HG03097 (cell line): Measurements from ENCODE around the gene APBA2.

Source experiments
- ATAC-seq: cut with Tn5 transposase; IDR thresholded peaks from one replicate; pipeline ENCODE4 v1.9.1; 2021; ENCODE audit not compliant: unreplicated experiment, low FRiP score

APBA2 gene

DNA sequence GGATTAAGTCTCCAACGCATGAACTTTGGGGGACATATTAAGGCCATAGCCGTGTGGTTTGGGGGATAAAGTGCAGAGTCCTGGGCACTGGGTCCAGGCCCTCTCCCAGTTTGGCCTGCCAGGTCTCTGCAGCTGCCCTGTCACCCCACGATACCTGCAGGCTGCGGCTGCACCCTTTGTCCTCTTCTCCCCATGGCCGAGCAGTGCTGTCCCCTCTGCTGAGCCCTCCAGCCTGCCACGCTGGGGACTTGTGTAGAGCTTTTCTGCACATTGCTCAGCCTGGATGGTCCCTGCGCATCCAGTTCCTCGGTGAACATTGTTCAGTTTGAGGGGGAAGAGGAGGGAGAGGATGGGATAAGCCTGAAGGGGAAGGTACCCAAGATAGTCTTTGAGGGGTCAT, 167.2 kb downstream of the APBA2 start:
- ATAC-seq, result no peak

DNA sequence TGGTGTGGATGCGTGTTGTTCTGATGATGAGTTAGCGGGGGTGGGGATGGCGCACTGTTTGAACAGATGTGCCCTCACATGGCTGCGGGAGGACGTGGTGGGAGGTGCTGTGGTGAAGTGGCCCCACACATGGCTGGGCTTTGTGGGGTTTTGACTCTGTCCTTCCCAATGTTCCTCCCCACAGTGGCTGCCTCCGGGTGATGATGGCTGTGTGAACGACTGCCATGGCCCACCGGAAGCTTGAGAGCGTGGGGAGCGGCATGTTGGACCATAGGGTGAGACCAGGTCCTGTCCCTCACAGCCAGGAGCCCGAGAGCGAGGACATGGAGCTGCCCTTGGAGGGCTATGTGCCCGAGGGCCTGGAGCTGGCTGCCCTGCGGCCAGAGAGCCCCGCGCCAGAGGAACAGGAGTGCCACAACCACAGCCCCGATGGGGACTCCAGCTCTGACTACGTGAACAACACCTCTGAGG, 167.9 kb downstream of the APBA2 start:
- ATAC-seq, result no peak

DNA sequence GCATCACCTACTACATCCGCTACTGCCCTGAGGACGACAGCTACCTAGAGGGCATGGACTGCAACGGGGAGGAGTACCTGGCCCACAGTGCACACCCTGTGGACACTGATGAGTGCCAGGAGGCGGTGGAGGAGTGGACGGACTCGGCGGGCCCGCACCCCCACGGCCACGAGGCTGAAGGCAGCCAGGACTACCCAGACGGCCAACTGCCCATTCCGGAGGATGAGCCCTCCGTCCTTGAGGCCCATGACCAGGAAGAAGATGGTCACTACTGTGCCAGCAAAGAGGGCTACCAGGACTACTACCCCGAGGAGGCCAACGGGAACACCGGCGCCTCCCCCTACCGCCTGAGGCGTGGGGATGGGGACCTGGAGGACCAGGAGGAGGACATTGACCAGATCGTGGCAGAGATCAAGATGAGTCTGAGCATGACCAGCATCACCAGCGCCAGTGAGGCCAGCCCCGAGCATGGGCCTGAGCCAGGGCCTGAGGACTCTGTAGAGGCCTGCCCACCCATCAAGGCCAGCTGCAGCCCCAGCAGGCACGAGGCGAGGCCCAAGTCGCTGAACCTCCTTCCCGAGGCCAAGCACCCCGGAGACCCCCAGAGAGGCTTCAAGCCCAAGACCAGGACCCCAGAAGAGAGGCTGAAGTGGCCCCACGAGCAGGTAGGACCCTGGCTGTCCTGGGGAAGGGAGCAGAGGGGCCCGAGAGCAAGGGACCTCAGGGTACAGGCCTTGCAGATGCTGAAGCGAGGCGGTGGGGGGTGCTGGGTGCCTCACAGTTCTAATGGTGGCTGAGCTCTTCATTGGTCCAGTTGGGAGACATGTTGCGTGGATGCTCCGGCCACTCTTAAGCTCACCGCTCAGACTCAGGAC, 168.6 kb downstream of the APBA2 start:
- no peak for ATAC-seq

DNA sequence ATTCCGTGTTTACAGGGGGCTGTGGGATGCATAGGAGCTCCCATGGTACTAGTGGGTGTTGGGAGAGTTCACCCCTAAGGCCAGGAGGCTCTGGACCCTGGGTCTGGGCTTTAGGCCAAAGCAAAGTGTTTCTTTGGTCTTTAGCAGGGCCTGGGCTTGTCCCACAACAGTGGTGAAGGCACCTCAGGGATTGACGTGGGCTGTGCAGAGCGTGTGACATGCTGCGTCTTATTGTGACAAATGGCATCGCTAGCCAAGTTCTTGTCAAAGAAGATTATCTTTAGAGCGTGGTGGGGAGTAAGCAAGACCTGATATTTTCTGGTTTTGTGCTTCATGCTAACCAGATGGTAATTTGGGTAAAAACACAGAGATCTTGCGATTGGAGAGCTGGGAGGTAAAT, 170.1 kb downstream of the APBA2 start:
- ATAC-seq, result no peak

DNA sequence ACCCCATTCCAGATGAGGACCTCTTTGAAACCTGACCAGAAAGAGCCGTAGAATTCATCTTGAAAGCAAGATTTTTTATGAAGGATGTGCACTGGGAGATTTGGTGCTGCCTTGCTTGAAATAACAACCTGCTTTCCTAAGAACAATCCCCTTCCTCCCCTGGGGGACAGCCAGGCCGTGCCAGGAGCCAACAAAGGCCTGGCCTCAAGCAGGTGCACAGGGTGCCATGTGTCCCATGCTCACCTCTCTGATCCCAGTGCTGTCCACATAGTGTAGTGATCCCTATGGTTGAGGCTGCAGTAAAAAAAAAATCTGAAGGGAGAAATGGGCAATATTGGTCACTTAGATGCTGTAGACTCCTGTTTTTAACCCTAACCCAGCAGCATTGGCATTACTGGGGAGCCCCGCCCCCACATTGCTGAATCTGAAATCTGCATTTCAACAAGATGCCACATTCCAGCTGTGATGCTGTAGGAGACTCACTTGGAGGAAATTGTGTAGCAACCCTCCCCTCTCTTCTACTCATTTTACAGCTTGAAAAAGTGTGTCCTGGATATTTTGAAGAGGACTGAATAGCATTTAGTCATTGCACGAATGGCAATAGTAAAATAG, 171.2 kb downstream of the APBA2 start:
- no peak for ATAC-seq

DNA sequence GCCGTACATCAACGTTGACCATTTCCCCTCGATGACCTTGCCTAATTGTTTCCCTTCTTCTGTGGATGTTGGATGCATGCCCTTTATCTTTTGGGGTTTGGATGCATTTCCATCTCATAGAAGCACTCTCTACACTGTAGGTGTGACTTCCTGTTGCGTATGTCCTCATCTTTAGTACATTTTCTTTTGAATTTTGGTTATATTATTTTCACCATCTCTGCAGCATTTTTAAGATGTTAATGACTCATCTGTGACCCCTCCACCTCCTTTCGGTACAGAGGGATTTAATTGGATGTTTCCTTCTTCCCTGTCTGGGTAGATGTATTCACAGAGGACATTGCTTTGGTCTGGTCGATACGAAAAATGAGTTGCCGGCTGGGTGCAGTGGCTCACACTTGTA, 172.1 kb downstream of the APBA2 start:
- no peak for ATAC-seq

DNA sequence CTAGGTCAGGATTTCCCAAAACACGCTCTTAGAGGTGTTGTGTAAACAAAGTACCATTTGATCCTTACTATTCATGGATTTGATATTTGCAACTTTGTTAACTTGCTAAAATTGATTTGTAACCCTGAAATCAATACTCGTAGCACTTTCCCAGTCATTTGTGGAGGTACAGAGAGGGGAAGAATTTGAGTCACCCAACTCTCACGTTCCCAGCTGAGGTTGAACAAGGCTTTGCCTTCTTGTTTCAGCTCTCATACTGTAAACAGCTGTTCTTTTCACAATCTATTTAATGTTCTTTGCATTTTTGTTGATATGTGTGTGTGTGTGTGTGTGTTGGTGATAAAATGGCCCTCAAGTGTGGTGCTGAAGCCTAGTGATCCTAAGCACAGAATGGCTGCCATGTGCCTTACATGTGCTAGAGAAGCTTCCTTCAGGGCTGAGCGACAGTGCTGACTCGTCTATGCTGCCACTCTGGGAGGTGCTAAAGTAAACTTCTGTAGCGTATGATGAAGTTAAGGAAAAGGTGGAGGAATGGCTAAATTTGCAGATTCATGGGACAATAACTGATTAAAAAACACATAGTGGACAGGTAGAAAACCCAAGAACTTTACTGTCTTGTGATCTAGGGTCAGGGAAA, 173.2 kb downstream of the APBA2 start:
- no peak for ATAC-seq

DNA sequence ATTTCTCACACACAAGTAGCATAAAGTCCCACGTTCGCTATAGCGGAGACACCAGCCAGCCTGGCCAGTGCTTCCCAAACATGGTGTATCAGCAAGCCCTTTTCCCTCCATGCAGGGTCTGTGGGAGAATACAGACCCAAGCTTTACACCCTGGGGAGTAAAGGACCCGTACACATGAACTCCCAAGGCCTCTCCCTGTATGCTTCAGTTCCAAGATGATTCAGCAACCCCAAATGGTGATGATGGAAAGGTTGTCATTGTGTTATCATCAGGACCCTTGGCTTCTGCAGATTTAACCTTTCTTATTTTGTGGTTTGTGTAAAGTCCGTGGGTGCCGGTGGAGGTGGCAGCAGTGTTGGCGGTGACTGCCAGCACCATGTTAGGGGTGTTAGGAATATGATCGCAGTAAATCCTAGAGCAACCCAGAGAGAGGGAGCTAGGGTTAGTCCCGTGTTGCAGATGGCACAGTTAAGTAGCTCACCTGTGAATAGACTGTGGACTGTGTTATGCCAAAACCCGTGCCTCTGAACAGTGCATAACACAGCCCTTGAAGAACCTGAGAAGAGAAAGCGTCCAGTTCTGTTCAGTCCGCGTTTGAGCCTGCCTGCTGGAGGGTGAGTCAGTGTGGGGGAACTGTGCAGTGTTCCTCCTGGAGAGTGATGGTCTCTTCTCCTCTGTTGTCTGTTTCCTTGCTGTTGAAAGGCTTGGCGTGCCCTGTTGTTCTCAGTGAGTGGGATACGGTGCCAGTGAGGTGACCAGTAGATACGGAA, 174.3 kb downstream of the APBA2 start:
- no peak for ATAC-seq

DNA sequence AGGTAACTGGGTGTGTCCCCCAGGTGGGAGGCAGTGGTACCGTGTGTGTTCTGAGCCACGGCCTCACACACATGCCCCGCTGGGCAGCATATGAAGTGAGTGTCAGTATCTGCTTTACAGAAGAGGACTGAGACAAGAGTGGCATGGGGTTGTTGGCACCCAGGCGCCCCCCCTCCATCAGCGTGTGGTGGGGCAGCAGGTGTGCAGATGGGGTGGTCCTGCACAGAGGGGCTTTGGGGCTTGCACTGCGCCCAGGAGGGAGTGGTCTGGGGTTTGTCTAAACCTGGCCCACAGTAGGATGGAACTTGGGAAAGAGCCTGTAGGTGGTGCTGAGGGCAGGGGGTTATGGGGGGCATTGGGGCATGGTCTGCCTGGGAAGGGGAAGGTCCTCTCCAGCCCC, 176.0 kb downstream of the APBA2 start:
- no peak for ATAC-seq

DNA sequence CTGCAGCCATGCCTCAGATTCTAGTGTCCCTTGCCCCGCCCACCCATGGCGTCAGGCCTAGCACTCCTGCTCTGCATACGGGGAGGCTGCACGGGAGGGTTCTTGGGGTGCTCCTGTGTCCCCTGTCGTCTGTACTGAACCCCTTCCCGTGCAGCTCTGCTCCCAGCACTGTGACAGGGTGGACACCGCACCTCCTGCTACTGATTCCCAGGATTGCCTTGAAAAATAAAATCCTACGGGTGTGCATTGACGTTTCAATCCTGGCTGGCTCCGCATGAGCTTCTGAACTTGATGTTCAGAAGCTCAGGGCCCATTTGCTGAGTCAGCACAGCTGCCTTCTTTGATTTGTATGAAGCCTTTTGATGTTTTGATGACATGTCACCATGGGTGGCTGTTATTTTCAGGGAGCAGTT, 176.4 kb downstream of the APBA2 start:
- no peak for ATAC-seq

DNA sequence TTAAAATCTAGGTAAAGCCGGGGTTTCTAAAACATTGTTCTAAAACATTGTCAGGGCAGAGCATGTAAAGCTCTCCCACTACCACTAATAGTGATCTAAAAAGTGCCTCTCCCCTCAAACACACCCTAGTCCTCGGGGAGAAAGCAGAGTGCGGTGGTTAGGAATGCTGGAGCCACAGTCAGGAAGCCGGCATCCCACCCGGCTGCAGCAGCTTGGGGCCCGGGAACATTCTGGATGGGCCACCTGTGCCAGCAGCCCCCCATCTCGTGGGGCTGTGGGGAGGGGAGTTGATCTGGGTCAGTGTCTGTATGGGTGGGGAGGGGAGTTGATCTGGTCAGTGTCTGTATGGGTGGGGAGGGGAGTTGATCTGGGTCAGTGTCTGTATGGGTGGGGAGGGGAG, 176.9 kb downstream of the APBA2 start:
- ATAC-seq, result no peak

DNA sequence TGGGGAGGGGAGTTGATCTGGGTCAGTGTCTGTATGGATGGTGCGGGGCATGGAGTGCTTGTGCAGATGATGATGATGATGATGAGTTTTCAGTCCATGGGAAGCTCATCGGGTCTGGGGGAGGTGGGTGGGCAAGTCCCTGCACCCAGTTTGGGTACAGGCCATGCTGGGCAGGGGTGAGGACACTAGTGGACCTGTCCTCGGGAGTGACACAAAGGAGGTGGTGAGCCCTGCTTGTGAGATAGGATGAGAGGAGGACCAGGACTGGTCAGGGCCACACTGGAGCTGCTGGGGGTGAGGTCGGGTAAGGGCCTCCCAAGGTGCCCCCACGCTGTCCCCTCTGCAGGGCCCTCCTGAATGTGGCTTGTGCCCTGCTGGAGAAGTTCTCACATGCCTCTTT, 177.9 kb downstream of the APBA2 start:
- ATAC-seq, result no peak

DNA sequence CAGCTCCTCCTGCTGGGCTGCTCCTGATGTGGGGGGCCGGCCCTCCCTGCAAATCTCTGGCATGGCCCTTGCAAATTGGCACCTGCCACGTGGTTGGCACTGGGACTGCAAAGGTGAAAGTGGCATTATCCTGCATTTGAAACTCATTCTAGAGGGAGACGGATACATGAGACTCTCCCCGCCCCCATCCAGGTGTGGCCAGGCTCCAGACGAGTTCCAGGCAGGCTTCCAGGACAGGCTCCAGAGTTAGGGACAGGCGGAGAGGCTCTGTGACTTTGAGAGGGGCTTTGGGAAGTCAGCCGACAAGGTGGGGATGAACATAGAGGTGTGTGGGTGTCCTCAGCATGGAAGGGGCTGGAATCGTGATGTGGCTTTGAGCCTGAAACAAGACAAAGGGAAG, 178.5 kb downstream of the APBA2 start:
- no peak for ATAC-seq

DNA sequence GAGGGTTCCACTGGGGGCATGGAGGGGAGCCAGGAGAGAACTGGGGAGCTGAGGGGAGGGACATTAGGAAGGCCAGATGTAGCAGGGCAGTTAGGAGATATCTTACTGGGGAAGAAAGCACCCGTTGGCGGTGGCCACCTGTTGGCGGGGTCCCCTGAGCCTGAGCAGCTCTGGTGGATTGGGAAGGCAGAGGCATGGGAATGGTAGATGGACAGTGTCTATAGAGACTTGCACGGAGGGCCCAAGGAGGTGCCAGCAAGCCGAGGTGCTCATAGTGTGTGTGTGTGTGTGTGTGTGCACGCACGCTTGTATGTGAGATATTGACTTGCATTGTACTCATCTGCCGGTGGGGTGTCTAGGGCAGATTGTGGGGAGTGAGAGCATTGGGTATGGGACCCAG, 179.0 kb downstream of the APBA2 start:
- no peak for ATAC-seq

DNA sequence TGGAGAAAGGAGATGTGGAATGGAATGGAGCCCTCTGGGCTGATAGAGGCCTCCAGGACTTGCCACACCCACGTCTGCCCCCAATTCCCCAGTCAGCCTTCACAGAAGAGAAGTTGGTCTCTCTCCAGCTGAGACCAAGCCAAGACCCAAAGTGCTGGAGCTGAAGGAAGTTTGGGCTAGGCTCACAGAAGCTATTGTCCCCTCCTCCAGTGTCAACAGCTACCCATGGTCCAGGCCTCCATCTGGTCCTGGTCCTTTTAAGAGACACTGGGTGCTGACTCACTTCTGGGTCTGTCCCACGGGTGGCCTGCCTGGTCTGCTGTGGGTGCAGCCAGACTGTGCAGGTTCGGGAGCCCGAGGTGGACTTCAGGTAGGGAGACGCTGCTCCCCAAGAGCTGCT, 179.8 kb downstream of the APBA2 start:
- no peak for ATAC-seq

DNA sequence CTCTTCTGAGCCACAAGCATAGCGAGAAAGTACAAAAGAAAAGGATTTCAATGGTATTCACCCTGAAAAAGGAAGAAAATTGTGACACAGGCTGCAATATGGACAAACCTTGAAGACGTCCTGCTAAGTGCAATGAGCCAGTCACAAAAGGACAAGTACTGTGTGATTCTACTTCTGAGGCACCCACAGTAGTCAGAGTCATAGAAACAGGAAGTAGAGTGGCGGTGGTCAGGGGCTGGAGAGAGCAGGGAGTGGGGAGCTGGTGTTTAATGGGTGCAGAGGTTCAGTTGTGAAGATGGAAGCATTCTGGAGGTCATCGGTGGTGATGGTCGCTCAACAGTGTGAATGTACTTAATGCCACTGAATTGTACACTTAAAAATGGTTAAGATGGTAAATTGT, 180.5 kb downstream of the APBA2 start:
- no peak for ATAC-seq

DNA sequence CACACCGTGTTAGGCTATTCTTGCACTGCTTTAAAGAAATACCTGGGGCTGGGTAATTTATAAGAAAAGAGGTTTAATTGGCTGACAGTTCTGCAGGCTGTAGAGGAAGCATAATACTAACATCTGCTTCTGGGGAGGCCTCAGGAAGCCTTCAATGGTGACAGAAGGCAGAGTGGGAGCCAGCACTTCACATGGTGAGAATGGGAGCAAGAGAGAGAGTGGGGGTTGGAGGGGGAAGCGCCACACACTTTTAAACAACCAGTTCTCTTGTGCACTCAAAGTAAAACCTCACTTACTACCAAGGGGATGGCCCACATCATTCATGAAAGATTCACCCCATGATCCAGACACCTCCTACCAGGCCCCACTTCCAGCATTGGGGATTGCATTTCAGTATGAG, 181.1 kb downstream of the APBA2 start:
- ATAC-seq, result no peak

DNA sequence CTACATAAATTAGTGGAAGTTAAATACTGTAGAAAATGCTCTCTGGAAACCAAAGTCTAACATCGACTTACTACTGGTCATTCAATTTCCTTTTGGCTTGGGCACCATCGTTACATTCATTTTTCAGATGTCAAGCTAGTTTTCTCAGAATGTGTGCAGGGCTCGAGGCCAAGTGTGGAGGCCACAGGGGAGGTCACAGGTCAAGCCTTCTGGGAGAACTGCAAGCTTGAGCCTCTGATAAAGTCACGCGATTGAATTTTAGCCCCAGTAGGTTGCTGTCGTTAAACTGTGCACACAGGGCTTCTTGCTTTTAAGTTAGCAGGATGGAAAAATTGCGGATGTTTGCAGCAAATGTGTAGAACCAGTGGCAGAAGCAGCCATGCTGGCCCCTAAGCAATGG, 182.2 kb downstream of the APBA2 start:
- ATAC-seq, result no peak

DNA sequence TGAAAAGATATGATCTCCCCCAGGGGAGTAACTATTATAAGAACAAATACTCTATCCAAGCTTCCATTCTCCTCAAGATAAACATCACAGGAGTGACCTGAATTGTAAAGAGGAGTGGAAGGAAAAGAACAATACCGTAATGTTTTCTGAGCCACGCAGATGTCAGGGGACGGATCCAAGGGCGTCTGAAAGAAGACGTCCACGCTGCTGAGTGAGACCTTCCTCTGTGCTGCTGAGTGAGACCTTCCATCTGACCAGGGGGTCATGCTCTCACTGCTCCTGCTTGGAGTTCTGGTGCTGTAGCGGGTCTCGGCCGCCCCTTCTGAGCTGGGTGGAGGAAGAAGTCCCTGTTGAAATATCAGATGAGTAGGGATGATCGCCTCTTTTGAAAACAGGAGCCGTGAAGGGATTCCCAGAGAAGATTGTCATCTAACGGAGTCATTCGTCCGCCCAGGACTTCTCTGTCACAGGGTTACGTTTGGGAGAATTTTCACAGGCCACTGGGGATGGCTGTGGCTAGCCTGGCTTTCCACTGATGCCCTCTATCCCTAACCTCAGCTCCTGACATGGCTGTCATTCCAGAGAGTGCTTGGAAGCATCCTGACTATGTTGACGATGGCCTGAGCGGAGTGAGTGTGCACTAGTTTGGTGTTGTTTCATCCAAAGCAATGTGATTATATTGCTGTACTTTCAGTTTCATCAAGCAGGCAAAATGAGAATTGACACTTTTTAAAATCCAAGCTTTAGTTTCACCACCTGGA, 184.9 kb downstream of the APBA2 start:
- no peak for ATAC-seq

DNA sequence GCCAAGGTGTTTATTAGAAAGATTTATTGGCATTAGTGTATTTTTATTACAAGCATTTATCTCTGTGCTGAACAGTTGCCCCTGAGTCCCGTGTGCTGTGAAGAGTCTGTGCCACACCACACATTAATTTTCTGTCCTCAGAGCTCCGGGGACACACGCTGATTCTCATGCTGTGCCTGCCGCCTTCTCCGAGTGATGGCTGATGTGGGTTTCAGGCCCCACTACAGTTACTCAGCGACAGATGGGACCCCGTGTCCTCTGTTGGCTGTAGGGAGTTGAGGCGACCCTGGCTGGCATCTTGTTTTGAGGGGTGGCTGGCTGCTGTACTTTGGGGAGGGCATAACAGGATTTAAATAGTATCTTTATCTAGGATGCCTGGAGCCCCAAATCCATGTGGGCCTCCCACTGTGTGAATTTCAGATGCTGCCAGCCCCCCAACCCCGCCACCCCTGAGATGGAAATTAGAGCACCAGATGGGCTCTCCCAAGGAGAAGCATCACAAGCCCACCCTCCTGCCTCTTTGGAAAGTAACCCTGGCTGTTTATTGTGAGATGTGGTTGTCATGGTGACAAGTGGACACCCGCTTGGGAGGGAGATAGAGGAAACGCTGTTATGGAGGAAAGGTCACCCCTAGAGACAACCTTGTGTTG, 185.6 kb downstream of the APBA2 start:
- ATAC-seq, result no peak
